GM12865 (cell line): ENCODE measurements around the gene SFN.

Experiments
- DNase-seq: peaks from one replicate; pipeline ENCODE4 v3.0.0; 2010; ENCODE audit warnings: low read depth
- H3K4me3 ChIP-seq: 2 replicates; pipeline ENCODE4 v1.5.1; 2011; ENCODE audit warnings: mild to moderate bottlenecking, low read depth, low read length, control low read depth
- CTCF ChIP-seq: IDR thresholded peaks from 2 replicates; pipeline ENCODE4 v1.5.1; 2011; ENCODE audit warnings: low read length, control low read depth, low read depth, inconsistent platforms; ENCODE audit not compliant: insufficient read depth; ENCODE audit errors: missing control alignments

SFN gene

GRCh38 chr1:26911399-26912146 is 48.6 kb downstream of the SFN start:
- no peak overlapping the region for H3K4me3 ChIP-seq
- no peak for TF ChIP-seq CTCF
- DNase-seq: no peak

GRCh38 chr1:26912147-26912490 is 49.2 kb downstream of the SFN start:
- no peak overlapping the region for H3K4me3 ChIP-seq
- TF ChIP-seq CTCF: no peak
- no peak for DNase-seq

- no peak for DNase-seq
- TF ChIP-seq CTCF: no peak
- H3K4me3 ChIP-seq: no peak overlapping the region
Measured at GRCh38 chr1:26913389-26913753, 50.4 kb downstream of the SFN start.
